Mucosa of descending colon (tissue), 3 donors: ENCODE measurements around the gene RAB11FIP5. TPM values are rescaled to one million over a fixed set of nuclear protein-coding genes. Genes with fewer than 3 reads are reported as not detected.

Experiments used
- ATAC-seq: fragments of 200-7000 bp; cut with Tn5 transposase; one replicate; pipeline ENCODE4 v1.9.1; 2020; ENCODE audit warnings: mild to moderate bottlenecking, moderate library complexity
- DNase-seq, 3 donors: peaks; one replicate each; pipeline ENCODE4 v3.0.0-alpha.2; 2020
- H3K36me3 ChIP-seq: fragments of 200-600 bp; one replicate; pipeline ENCODE4 v1.8.0; 2021; ENCODE audit warnings: low read depth, mild to moderate bottlenecking
- H3K4me1 ChIP-seq: fragments of 200-600 bp; one replicate; pipeline ENCODE4 v1.8.0; 2021; ENCODE audit warnings: low read depth, mild to moderate bottlenecking
- H3K4me3 ChIP-seq: fragments of 200-600 bp; one replicate; pipeline ENCODE4 v1.8.0; 2021; ENCODE audit warnings: mild to moderate bottlenecking
- H3K9me3 ChIP-seq: fragments of 200-600 bp; one replicate; pipeline ENCODE4 v1.8.0; 2021; ENCODE audit warnings: mild to moderate bottlenecking
- intact Hi-C, 2 donors: fragments of 100-400 bp; cut with DNase I in 1 of 2; cut with micrococcal nuclease in 1 of 2; formaldehyde crosslinking; loops; one replicate each; pipeline versions ENCODE4 v1.11.0 to v1.11.1; 2022; cut with DNase I, micrococcal nuclease
- total RNA-seq, 3 donors: library from RNA; stranded (reverse); fragmentation: NEBNext Ultra II Directional in 2 of 3; extraction: Animal tissue kit (Norgen Biotek cat#: 25700) in 2 of 3; gene quantifications; one replicate each; pipeline versions ENCODE4 v1.2.1 to v1.2.4, GENCODE V29; 2021 to 2023
- TF ChIP-seq, protein P1 (sequence below): fragments of 200-600 bp; IDR thresholded peaks from one replicate; pipeline ENCODE4 v1.8.0; 2022; ENCODE audit warnings: antibody characterized with exemption, mild to moderate bottlenecking
- donor health status: DM: no; HTN: no; CAD: no; lungs with moderate emphysema.
- donor health status: DM: no; HTN: no; CAD: no.
- donor health status: DM: no; HTN: yes; CAD: no.

The RAB11FIP5 gene
- total RNA-seq, 3 donors from 2014 or later, result 17.8 to 27.9 (median 18.3) TPM

DNA sequence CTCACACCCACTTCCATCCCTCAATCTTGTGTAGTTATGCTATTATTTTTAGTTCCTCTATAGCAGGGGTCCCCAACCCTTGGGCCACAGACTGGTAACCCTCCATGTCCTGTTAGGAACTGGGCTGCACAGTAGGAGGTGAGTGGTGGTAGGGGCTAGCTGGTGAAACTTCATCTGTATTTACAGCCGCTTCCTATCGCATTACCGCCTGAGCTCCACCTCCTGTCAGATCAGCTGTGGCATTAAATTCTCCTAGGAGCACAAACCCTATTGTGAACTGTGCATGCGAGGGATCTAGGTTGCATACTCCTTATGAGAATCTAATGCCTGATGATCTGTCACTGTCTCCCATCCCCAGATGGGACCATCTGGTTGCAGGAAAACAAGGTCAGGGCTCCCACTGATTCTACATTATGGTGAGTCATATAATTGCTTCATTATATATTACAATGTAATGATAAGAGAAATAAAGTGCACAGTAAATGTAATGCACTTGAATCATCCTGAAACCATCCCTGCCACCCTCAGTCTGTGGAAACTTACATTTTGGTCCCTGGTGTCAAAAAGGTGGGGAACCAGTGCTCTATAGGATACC lies 1.6 kb upstream of the RAB11FIP5 start:
- Histone ChIP-seq H3K9me3 (no peaks in the 10 kb centered on the region), H3K4me3 (no peak overlapping the region), H3K4me1 (peaks cover 17% of the 10 kb centered on the region), H3K36me3 (no peaks in the 10 kb centered on the region)
- intact Hi-C loops, result no loop called here
- ATAC-seq (no peak), DNase-seq (no peak)
- TF ChIP-seq, protein P1, sequence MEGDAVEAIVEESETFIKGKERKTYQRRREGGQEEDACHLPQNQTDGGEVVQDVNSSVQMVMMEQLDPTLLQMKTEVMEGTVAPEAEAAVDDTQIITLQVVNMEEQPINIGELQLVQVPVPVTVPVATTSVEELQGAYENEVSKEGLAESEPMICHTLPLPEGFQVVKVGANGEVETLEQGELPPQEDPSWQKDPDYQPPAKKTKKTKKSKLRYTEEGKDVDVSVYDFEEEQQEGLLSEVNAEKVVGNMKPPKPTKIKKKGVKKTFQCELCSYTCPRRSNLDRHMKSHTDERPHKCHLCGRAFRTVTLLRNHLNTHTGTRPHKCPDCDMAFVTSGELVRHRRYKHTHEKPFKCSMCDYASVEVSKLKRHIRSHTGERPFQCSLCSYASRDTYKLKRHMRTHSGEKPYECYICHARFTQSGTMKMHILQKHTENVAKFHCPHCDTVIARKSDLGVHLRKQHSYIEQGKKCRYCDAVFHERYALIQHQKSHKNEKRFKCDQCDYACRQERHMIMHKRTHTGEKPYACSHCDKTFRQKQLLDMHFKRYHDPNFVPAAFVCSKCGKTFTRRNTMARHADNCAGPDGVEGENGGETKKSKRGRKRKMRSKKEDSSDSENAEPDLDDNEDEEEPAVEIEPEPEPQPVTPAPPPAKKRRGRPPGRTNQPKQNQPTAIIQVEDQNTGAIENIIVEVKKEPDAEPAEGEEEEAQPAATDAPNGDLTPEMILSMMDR, result no peak

DNA sequence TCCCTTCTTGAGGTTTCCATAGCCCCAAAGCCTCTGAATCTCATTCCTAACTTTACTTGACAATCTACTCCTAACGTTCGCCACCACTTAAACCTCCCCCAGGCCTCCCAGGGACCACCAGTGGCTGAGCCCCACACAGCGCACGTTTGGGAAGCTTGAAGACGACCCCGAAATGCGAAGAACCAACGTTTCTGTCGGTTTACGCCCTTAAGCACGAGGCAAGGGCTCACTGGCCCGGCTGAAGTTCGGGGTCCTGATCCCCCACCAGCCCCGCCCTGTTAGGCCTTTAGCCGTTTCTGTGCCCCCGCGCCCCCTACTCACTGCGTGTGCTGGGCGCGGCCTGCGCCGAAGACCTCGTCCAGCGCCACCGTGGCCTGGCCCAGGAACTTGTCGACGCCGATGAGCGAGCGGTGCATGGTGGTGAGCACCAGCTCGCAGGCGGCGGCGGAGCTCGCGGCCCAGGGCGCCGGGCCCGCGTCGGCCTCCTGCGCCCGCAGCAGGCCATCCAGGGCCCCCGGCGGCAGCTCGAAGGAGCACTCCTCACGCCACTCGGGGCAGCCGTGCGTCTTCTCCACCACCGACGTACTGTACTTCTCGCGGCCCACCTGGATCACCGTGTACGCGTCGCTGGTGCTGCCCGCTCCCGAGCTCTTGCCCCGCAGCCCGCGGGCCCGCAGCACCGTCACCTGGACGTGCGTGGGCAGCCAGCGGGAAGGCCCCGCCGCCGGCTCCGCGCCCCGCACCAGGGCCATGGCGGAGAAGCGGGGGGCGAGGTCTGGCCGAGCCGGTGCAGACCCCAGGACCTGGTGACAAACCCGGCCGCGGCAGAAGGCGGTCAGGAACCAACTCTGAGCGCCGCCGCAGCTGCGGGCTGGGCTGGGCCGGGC lies 479 bp downstream of the RAB11FIP5 start:
- H3K4me3 ChIP-seq, result peak overlapping the region; percentile 44

GRCh38 chr2:73111073-73112025 lies 1.4 kb downstream of the RAB11FIP5 start:
- Histone ChIP-seq H3K4me1 (peaks cover 17% of the 10 kb centered on the region), H3K36me3 (no peaks in the 10 kb centered on the region), H3K4me3 (peak overlapping the region; percentile 44), H3K9me3 (no peaks in the 10 kb centered on the region)
- DNase-seq (peak; percentile 56 to 66 (median 65)), ATAC-seq (peak; percentile 72)
- intact Hi-C loops, result no loop called here
- TF ChIP-seq, protein P1, result no peak

More for the DNA sequence above, 479 bp downstream of the RAB11FIP5 start:
- ATAC-seq, result peak; percentile 58
- H3K36me3 ChIP-seq, result no peaks in the 10 kb centered on the region
- TF ChIP-seq, protein P1, result no peak
- peaks cover 17% of the 10 kb centered on the region for H3K4me1 ChIP-seq
- no peaks in the 10 kb centered on the region for H3K9me3 ChIP-seq
- intact Hi-C loops, result no loop called here
- peak in 2 of 3 donors; percentile 31 to 64 for DNase-seq

DNA sequence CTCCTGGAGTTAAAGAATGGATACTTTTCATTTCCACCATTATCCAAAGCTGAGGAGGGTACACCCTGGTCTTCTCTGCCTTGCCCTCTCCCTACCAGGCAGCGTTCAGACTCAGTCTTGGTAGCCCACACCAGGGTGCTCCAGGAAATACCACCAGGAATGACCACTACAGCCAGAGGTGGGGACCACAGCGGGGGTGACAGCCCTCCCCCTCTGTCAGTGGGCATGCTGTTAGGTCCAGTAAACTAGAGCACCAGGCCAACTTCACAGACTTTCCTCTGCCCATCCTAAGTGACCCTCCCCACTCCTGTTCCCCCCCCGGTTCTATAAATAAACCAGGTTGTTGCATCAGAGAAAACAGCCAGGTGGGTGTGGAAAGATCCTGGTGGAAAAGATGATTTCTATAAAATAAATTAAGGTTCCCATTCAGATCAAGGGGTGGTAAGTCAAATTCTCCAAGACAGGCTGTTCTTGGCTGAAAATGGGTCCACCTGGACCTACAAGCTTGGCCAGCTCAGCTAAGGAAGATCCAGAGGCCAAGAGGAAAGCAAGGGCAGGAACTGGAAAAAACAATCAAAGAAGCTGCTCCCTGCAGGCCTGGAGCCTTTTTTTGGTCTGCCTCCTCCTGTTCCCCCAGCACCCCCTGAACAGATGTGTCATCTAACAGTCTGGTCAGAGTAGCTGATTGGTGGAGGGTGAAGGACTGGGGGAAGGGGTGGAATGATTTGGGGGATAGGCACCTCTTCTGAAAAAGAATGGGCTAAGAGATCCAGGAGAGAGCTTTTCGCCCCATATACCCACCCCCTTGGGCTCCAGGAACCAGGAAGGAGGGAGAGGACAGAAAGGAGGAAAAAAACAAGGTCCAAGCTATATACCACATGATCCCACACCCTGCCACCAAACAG lies 2.3 kb downstream of the RAB11FIP5 start:
- Histone ChIP-seq H3K9me3 (no peaks in the 10 kb centered on the region), H3K36me3 (no peaks in the 10 kb centered on the region), H3K4me1 (peaks cover 17% of the 10 kb centered on the region), H3K4me3 (no peak overlapping the region)
- peak; percentile 28 for ATAC-seq
- intact Hi-C loops, result no loop called here
- TF ChIP-seq, protein P1, result no peak
- DNase-seq, result no peak
